Mesenchymal stem cell (in vitro differentiated cells and primary cell): ENCODE data around the gene SYNPR.

Source experiments
- DNase-seq: peaks from one replicate; pipeline ENCODE4 v3.0.0-alpha.2; 2013
- H2AFZ ChIP-seq: one replicate; pipeline ENCODE4 v1.6.1; 2013; ENCODE audit warnings: low read depth, mild to moderate bottlenecking, control low read depth, inconsistent platforms, low read length, moderate library complexity
- H2AK5ac ChIP-seq: 2 replicates; pipeline ENCODE4 v1.6.1; 2013; ENCODE audit warnings: low read length, moderate library complexity, mild to moderate bottlenecking, inconsistent platforms; ENCODE audit not compliant: severe bottlenecking
- H2BK120ac ChIP-seq: one replicate; pipeline ENCODE4 v1.6.1; 2013; ENCODE audit warnings: low read depth, mild to moderate bottlenecking, inconsistent platforms, low read length, moderate library complexity
- H2BK12ac ChIP-seq, 2 experiments: one replicate each; pipeline ENCODE4 v1.6.1; 2013; ENCODE audit warnings: inconsistent platforms in 2 of 2, low read length in 2 of 2, mild to moderate bottlenecking in 2 of 2, moderate library complexity in 2 of 2, control low read depth in 1 of 2
- H2BK15ac ChIP-seq: one replicate; pipeline ENCODE4 v1.6.1; 2013; ENCODE audit warnings: mild to moderate bottlenecking, low read depth, inconsistent platforms; ENCODE audit not compliant: poor library complexity, severe bottlenecking
- H2BK5ac ChIP-seq: 2 replicates; pipeline ENCODE4 v1.6.1; 2013; ENCODE audit warnings: low read depth, mild to moderate bottlenecking, low read length, control low read depth, inconsistent platforms; ENCODE audit not compliant: poor library complexity, severe bottlenecking
- H3K14ac ChIP-seq, 2 experiments: one replicate each; pipeline ENCODE4 v1.6.1; 2013; ENCODE audit warnings: inconsistent platforms in 2 of 2, low read length in 2 of 2, control low read depth in 1 of 2, mild to moderate bottlenecking in 1 of 2, moderate library complexity in 1 of 2
- H3K18ac ChIP-seq, 2 experiments: one replicate each; pipeline ENCODE4 v1.6.1; 2013; ENCODE audit warnings: inconsistent platforms in 2 of 2, low read length in 2 of 2, control low read depth in 1 of 2, low read depth in 1 of 2, mild to moderate bottlenecking in 1 of 2
- H3K23ac ChIP-seq, 2 experiments: one replicate each; pipeline ENCODE4 v1.6.1; 2013; ENCODE audit warnings: inconsistent platforms in 2 of 2, low read length in 2 of 2, mild to moderate bottlenecking in 2 of 2, moderate library complexity in 2 of 2, control low read depth in 1 of 2
- H3K27ac ChIP-seq: 2 replicates; pipeline ENCODE4 v1.5.1; 2013; ENCODE audit warnings: mild to moderate bottlenecking, moderate library complexity, low read length, control low read depth, inconsistent platforms; ENCODE audit not compliant: poor library complexity, severe bottlenecking
- H3K27me3 ChIP-seq, 2 experiments: 2 replicates each; pipeline versions ENCODE4 v1.6.1 to v1.7.0; 2013; ENCODE audit warnings: low read length in 2 of 2, mild to moderate bottlenecking in 2 of 2, moderate library complexity in 2 of 2, control low read depth in 1 of 2, inconsistent platforms in 1 of 2; ENCODE audit not compliant: control insufficient read depth in 1 of 2, insufficient read depth in 1 of 2
- H3K36me3 ChIP-seq, 2 experiments: 2 replicates each; pipeline versions ENCODE4 v1.6.1 to v1.7.0; 2013; ENCODE audit warnings: low read length in 2 of 2, control low read depth in 1 of 2, inconsistent platforms in 1 of 2, low read depth in 1 of 2, mild to moderate bottlenecking in 1 of 2; ENCODE audit not compliant: insufficient read depth in 2 of 2, control insufficient read depth in 1 of 2
- H3K4ac ChIP-seq, 2 experiments: one replicate each; pipeline ENCODE4 v1.6.1; 2013; ENCODE audit warnings: inconsistent platforms in 2 of 2, low read length in 2 of 2, mild to moderate bottlenecking in 2 of 2, moderate library complexity in 2 of 2, control low read depth in 1 of 2, low read depth in 1 of 2
- H3K4me1 ChIP-seq: 2 replicates; pipeline ENCODE4 v1.6.1; 2013; ENCODE audit warnings: low read depth, low read length, control low read depth; ENCODE audit not compliant: control insufficient read depth, insufficient read depth
- H3K4me2 ChIP-seq: 2 replicates; pipeline ENCODE4 v1.6.1; 2013; ENCODE audit warnings: low read length, mild to moderate bottlenecking, inconsistent platforms; ENCODE audit not compliant: poor library complexity, severe bottlenecking
- H3K4me3 ChIP-seq, 2 experiments: 2 replicates each; pipeline versions ENCODE4 v1.5.1 to v1.7.0; 2013; ENCODE audit warnings: low read length in 2 of 2, mild to moderate bottlenecking in 2 of 2, control low read depth in 1 of 2, low read depth in 1 of 2; ENCODE audit not compliant: insufficient read depth in 1 of 2
- H3K79me1 ChIP-seq: replicated peaks from 2 replicates; pipeline ENCODE4 v1.6.1; 2013; ENCODE audit warnings: mild to moderate bottlenecking, control low read depth, low read length, inconsistent platforms; ENCODE audit not compliant: poor library complexity, severe bottlenecking
- H3K9ac ChIP-seq: 2 replicates; pipeline ENCODE4 v1.7.0; 2013; ENCODE audit warnings: mild to moderate bottlenecking, low read length, moderate library complexity
- H3K9me3 ChIP-seq: 2 replicates; pipeline ENCODE4 v1.7.0; 2013; ENCODE audit warnings: mild to moderate bottlenecking, low read length; ENCODE audit not compliant: control insufficient read depth
- H4K8ac ChIP-seq: one replicate; pipeline ENCODE4 v1.6.1; 2013; ENCODE audit warnings: inconsistent platforms, mild to moderate bottlenecking, low read length, moderate library complexity
- H4K91ac ChIP-seq: one replicate; pipeline ENCODE4 v1.6.1; 2013; ENCODE audit warnings: mild to moderate bottlenecking, low read length, inconsistent platforms
- WGBS: methylation state at CpG from one replicate; pipeline ENCODE4 v1.1.7; 2013; ENCODE audit warnings: mixed read lengths; 5-methylcytosine and 5-hydroxymethylcytosine counted together

The SYNPR gene

DNA sequence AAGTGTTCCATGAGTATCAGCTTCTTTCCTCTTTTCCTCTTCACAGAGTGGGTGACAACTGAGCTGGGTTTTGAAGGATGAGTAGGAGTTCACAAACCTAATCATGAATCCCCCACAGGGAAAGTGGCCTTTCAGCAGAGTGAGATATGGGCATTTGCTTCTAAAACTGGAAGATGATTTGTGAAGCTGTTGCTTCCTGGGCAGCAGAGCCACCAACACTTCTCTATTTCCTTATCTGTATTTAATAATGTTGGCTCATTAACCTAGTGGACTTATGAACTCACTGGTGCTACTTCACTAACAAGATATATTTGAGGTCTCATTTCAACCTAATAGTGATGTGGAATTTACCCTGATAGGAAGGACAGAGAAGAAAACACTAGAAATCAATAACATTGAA lies 152.8 kb downstream of the SYNPR start:
- Histone ChIP-seq H3K4ac (no peak overlapping the region), H2AFZ (no peak overlapping the region), H3K36me3 (no peaks in the 10 kb centered on the region), H3K79me1 (no peaks in the 10 kb centered on the region), H3K18ac (no peak overlapping the region), H3K23ac (no peak overlapping the region), H3K27ac (no peak overlapping the region), H4K91ac (no peak overlapping the region), H3K9me3 (no peaks in the 10 kb centered on the region), H2AK5ac (no peak overlapping the region), H3K27me3 (no peaks in the 10 kb centered on the region), H2BK12ac (no peak overlapping the region), H2BK15ac (no peak overlapping the region), H3K4me1 (no peaks in the 10 kb centered on the region), H2BK120ac (no peak overlapping the region), H3K4me3 (no peak overlapping the region), H3K14ac (no peak overlapping the region), H3K9ac (no peak overlapping the region), H2BK5ac (no peak overlapping the region), H4K8ac (no peak overlapping the region), H3K4me2 (no peak overlapping the region)
- no peak for DNase-seq

DNA sequence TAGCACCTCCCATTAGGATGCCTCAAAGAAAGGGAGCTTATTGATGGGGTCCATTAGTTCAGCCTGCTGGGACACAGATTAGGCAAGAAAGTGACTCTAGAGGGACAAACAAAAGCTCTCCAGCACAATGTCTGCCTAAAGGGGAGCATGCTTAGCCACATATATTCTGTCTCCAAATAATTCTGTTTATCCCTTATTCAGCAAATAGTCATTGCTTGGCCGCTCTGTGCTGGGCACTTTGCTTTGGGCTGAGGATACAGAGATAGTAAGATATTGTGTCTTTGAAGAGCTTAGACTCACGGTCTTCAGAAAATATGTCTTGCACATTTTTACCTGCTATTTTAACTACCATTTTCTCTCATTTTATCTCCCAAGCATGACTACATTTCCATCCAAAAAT lies 159.8 kb downstream of the SYNPR start:
- H3K18ac ChIP-seq: no peak overlapping the region
- no peaks in the 10 kb centered on the region for H3K79me1 ChIP-seq
- no peak overlapping the region for H3K4ac ChIP-seq
- no peak overlapping the region for H3K4me3 ChIP-seq
- H2BK120ac ChIP-seq: no peak overlapping the region
- no peaks in the 10 kb centered on the region for H3K36me3 ChIP-seq
- H3K27ac ChIP-seq: no peak overlapping the region
- H3K14ac ChIP-seq: no peak overlapping the region
- H4K91ac ChIP-seq: no peak overlapping the region
- H2AFZ ChIP-seq: no peak overlapping the region
- peaks cover 0 to 3% of the 10 kb centered on the region in 2 experiments for H3K27me3 ChIP-seq
- no peak overlapping the region for H3K9ac ChIP-seq
- H2BK12ac ChIP-seq: no peak overlapping the region
- 70% methylated on average over 2 of the region's 2 CpGs for WGBS
- no peak overlapping the region for H3K4me2 ChIP-seq
- H4K8ac ChIP-seq: no peak overlapping the region
- H3K9me3 ChIP-seq: no peaks in the 10 kb centered on the region
- no peak overlapping the region for H2BK15ac ChIP-seq
- no peaks in the 10 kb centered on the region for H3K4me1 ChIP-seq
- H2BK5ac ChIP-seq: no peak overlapping the region
- H2AK5ac ChIP-seq: no peak overlapping the region
- DNase-seq: no peak
- no peak overlapping the region for H3K23ac ChIP-seq

DNA sequence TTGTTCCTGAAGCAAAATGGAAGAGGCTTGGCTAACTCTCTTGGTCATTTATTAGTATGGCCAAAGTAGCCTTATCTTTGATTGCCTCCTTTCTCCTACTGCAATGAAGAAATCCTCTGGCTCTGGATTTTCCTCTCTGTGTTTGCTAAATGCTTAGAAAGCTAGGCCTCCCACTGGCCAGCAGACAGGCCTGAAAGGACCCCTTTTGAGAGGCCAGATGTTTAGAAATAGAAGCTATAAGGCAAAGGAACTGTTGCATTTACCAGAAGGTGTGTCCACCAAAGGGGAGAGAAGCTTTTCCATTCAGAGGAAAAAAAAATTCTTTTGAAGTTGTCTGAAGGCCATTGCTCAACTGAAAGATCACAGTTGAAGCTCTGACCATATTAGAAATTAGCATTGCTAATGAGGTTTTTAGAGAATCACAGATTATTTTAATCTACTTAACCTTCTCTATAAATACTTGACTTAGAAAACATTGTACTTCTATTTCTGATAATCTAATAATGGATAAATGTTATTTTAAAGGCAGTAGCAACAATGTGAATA lies 160.8 kb downstream of the SYNPR start:
- H3K14ac ChIP-seq: no peak overlapping the region
- no peak overlapping the region for H3K4me3 ChIP-seq
- H3K27me3 ChIP-seq: peaks cover 0 to 3% of the 10 kb centered on the region in 2 experiments
- H4K91ac ChIP-seq: no peak overlapping the region
- no peak overlapping the region for H2AFZ ChIP-seq
- no peak overlapping the region for H2BK12ac ChIP-seq
- no peak overlapping the region for H2BK120ac ChIP-seq
- no peaks in the 10 kb centered on the region for H3K79me1 ChIP-seq
- DNase-seq: no peak
- H2BK5ac ChIP-seq: no peak overlapping the region
- no peak overlapping the region for H2BK15ac ChIP-seq
- H3K36me3 ChIP-seq: no peaks in the 10 kb centered on the region
- no peak overlapping the region for H3K27ac ChIP-seq
- no peak overlapping the region for H3K9ac ChIP-seq
- no peaks in the 10 kb centered on the region for H3K9me3 ChIP-seq
- H3K18ac ChIP-seq: no peak overlapping the region
- no peak overlapping the region for H3K23ac ChIP-seq
- H2AK5ac ChIP-seq: no peak overlapping the region
- no peak overlapping the region for H3K4ac ChIP-seq
- no peaks in the 10 kb centered on the region for H3K4me1 ChIP-seq
- H4K8ac ChIP-seq: no peak overlapping the region
- no peak overlapping the region for H3K4me2 ChIP-seq

DNA sequence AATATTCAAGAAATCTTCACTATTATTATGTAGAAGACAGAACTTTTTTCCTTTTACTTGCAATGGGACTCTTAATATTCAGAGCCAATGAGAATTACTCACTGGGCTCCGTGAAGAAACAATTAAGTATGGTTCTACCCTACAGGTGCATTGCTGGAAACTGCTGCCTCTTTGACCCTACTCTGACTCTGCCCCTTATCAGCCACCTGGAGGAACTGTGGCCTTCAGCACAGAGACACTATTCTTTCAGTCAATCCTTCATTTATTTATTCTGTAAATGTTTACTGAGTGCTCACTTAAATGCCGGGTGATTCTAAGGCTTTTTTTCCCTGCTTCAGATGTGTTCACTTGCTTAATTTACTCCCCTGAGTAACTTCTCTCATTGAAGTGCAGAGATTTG lies 163.2 kb downstream of the SYNPR start:
- H2BK15ac ChIP-seq: no peak overlapping the region

More for the DNA sequence above, 163.2 kb downstream of the SYNPR start:
- no peaks in the 10 kb centered on the region for H3K79me1 ChIP-seq
- no peak overlapping the region for H3K18ac ChIP-seq
- no peak overlapping the region for H3K27ac ChIP-seq
- no peak for DNase-seq
- 62% methylated on average over 1 of the region's 2 CpGs for WGBS
- H3K4ac ChIP-seq: no peak overlapping the region
- H3K9me3 ChIP-seq: no peaks in the 10 kb centered on the region
- no peaks in the 10 kb centered on the region for H3K4me1 ChIP-seq
- peaks cover 0 to 3% of the 10 kb centered on the region in 2 experiments for H3K27me3 ChIP-seq
- no peak overlapping the region for H4K8ac ChIP-seq
- H2BK5ac ChIP-seq: no peak overlapping the region
- H3K14ac ChIP-seq: no peak overlapping the region
- no peaks in the 10 kb centered on the region for H3K36me3 ChIP-seq
- H2AFZ ChIP-seq: no peak overlapping the region
- H3K23ac ChIP-seq: no peak overlapping the region
- H2BK120ac ChIP-seq: no peak overlapping the region
- no peak overlapping the region for H3K4me3 ChIP-seq
- no peak overlapping the region for H3K4me2 ChIP-seq
- no peak overlapping the region for H2AK5ac ChIP-seq
- no peak overlapping the region for H3K9ac ChIP-seq
- H2BK12ac ChIP-seq: no peak overlapping the region
- H4K91ac ChIP-seq: no peak overlapping the region
